GM18517 (cell line): Measurements from ENCODE around the gene GTF3C1.

Experiments used
- ATAC-seq: cut with Tn5 transposase; IDR thresholded peaks from one replicate; pipeline ENCODE4 v1.9.1; 2021; ENCODE audit warnings: mild to moderate bottlenecking, moderate library complexity; ENCODE audit not compliant: unreplicated experiment

GTF3C1 gene

GRCh38 chr16:27489421-27489820, 60.3 kb downstream of the GTF3C1 start:
- no peak for ATAC-seq

DNA sequence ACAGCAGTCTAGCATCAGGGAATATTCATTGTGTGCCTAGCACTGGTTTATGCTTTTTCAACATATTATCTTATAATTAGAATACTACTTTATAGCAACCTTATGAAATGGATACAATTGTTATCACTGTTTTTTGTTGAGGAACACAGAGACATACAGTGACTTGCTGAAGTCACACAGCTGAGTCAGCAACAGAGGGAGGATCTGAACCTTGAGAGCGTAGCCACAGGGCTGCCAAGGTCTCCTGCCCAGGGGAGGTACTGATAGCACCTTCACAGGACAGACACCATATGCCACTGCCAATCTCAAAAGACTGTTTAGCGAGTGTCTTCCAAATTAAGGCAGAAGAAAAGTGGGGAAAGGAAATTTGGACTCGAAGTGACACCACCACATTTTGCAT, 63.0 kb downstream of the GTF3C1 start:
- ATAC-seq, result no peak

DNA sequence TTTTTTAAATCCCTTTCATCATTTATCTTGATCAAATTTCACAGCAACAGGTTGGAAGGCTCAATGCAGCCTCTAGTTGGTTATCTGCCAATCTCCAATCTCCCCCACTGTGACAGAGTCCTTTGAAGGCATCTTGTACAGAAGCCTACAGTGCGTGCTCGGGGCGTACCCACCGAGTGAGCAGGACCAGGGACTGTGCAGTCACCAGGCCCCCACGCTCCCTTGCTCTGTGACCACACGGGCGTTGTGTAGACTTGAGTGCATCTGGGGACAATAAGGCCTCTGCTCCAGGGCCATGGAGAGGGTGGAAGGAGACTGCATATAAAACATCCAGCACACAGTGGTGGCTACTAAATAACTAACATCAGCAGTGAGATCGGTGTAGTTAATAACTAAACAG, 63.4 kb downstream of the GTF3C1 start:
- no peak for ATAC-seq

GRCh38 chr16:27485811-27486210, 63.9 kb downstream of the GTF3C1 start:
- ATAC-seq, result no peak

- ATAC-seq, result no peak
Measured at GRCh38 chr16:27485126-27485525, 64.6 kb downstream of the GTF3C1 start.

DNA sequence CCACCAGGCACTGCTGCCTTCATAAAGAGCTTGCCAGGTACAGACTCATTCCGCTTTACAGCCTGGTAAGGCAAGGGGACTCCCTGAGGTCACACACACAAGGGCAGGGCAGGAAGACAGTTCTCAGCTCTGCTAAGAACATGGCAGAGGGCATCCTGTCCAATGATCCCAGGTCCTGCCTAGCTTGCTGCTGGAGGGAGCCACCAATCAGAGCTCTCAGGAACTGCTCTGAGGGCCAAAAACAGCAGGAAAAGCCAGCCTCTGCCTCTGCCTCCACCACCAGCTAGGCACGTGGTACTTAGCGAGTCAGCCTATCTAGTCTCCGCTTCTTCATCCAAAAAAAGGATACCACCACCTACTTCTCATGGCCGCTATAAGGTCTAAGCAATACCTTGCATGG, 66.1 kb downstream of the GTF3C1 start:
- ATAC-seq, result no peak

GRCh38 chr16:27483088-27483437, 66.7 kb downstream of the GTF3C1 start:
- no peak for ATAC-seq

DNA sequence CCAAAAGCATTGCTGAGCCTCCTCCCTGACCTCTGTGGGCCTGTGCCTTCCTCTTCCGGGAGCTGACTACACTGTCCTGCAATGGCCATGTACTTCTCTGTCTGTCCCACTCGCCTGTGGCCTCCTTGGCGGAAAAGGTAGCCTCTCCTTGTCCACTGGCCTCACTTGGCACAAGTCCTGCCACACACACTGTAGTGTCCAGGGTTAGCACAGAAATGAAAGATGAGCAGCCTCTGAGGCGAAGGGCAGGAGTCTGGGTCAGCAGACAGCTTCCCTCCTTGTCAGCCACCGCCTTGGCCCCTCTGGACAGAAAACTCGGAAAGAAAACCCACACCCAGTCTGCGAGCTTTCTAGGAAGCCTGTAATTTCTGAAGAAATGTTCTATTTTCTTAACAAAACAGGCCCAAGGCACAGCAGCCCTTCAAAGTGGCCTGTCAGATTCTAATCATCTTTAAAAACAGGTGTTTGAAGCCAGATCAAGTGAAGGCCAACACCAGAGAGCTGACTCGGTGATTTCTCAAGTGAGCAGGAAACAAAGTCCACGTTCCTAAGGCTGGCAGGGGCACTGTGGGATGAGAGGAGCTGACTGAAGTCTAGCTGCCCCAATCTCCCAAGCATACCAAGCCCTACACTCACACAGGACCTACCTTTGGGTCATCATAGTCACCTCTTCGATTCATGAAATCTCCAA, 67.2 kb downstream of the GTF3C1 start:
- ATAC-seq, result no peak

DNA sequence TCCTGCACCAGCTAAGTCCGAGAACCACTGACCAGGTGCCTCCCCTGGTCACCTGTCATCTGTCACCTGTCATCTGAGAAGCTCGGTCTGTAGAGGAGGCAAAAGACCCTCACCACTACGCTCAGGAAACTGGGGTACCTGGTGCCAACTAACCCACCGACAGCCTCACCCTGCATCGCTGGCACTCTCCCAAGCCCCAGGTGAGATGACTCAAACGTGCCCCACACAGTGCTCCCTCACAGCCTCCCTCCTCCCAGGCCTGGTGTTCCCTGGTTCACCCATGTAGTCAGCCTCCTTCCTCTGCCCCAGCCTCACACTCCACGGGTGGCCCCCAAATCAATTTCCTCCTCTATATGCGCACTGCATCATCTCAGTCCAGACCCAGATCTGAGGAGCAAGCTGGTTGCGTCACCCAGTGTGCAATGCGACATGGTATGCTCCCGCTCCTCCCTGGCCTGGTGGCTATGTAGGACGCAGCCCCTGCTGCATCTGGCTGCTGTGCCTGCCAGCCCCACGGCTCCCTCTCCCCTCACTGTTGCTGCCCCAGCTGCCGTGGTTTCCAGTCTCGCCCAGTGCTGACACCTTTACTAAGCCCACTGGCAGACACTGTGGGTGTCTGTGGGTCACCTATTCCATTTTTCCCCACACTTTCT, 68.3 kb downstream of the GTF3C1 start:
- ATAC-seq, result no peak

- no peak for ATAC-seq
Measured at GRCh38 chr16:27480761-27481160, 69.0 kb downstream of the GTF3C1 start.

GRCh38 chr16:27476240-27476639, 73.5 kb downstream of the GTF3C1 start:
- ATAC-seq, result no peak

GRCh38 chr16:27475561-27475960, 74.2 kb downstream of the GTF3C1 start:
- ATAC-seq, result no peak

DNA sequence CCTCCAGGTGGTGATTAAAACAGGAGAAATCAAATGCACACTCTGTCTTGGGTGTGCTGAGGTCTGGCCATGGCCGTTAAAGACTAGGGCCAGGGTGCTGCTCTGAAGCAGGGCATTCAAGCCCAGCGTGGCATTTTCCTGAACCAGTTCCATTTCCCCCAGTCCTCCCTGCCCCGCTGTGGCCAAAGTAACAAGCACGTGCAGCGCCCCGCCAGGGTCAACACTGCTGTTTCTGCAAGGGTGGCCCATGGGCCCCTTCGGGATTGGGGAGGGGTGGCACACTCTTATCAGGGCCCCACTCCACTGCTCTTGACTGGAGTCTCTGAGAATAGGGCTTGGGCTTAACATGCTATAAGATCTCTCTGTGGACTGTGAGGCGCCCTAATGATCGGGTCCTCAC, 74.8 kb downstream of the GTF3C1 start:
- no peak for ATAC-seq

DNA sequence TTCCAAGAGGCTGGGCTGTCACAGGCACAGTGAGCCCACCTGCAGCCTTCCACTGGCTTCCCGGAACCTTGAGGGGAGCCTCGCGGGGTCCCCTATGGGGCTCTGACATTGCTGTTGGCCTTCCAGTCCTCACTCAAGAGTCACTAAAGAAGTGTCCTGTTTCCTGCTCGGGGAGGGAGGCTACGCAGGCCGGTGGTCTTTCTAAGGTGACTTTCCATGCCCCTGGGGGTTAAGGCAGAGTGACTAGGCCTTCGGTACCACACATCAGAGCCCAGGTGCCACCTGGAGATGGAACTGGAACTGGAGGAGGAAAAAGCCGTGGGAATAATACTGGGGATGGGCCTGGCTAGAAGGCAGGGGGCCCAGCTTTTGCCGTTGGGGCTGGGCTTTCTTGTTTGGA, 75.7 kb downstream of the GTF3C1 start:
- ATAC-seq, result no peak

GRCh38 chr16:27473101-27473900, 76.4 kb downstream of the GTF3C1 start:
- ATAC-seq, result no peak

- no peak for ATAC-seq
Measured at GRCh38 chr16:27472091-27473020, 77.4 kb downstream of the GTF3C1 start.

DNA sequence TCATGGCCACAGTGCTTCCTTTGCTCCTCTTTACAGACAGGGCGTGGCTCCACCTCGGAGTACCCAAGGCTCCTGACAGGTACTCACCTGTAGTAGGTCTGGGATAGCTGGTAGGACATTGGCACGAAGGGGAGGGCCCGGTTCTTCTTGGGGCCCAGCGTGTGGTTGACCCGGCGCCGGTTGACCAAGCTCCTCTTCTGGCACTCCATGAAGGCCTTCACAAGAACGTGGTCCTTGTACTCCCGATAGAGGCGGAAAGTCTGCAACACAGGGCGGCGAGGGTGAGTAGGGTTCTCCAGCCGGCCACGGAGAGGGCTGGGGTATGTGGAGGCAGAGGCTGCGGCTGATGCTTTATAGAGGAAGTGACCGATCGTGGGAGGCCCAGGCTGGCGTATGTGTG, 78.1 kb downstream of the GTF3C1 start:
- ATAC-seq, result no peak

DNA sequence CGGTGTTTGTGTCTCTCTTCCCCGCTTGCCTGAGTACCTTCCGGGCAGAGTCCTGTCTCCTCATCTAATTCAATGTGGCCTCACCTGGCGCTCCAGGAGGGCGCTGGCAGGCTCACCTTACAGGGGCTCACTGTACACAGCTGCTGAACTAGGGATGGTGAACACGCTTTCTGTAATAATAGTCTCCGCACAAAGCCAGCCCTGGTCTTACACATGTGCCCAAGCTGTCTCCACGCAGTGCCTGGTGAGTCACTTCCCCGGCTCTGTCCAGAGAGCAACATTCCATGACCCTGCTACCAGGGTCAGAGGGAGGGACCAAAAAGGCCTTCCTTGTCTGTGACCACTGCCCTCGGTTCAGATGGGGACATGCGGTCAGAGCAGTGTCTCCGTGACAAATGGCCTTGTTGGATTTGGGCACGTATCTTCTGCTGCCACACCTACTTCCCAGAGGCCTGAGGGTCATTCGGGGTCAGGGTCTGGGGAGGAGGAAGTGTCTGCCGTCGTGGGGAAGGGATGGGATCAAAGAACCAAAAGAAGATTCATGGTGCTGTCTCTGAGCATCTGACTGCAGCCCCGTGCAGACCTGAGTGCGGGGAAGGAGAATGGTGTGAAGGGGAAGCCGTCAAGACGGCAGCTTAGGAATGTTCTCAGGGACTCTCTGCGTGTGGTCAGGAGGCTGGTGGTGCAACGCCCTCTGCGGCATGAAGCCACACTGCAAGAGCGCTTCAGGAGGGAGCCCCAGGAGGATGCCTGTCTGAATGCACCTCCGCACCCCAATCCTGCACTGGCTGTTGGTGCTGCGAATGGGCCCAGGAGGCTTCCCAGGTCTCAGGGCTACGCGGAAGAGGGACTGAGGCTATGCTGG, 78.9 kb downstream of the GTF3C1 start:
- ATAC-seq, result no peak

DNA sequence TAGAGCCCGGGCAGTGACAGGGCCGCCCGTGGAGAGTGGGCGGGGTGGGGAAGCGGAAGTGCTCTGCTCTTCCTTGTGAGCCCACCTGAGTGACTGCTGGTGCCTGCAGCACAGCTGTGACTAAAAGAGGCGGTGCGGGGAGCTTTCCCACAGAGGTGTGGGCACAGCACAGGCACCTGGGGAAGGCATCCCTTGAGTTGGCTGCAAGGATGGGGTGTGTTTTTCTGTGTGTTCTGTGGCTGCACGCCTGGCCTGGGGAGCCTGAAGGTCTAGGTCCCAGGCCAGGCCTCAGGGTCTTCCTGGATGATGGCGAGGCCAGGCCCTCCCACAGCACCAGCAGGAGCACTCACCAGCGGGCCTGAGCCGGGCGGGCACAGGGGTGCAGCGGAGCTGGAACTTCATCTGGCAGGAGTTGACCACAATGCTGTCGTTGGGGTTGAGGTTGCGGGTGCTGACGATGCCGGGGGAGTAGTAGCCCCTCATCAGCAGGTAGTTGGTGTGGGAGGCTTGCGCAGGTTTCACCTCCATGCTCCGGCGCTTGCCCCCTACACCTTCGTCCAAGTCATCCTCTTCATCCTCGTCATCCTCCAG, 80.7 kb downstream of the GTF3C1 start:
- no peak for ATAC-seq

GRCh38 chr16:27465483-27465879, 84.2 kb downstream of the GTF3C1 start:
- ATAC-seq, result no peak
